GM12891 (cell line): ENCODE data around the gene SULT2B1.

Experiments
- POLR2A ChIP-seq: IDR thresholded peaks from 2 replicates; pipeline ENCODE4 v1.6.1; 2011; ENCODE audit warnings: low read depth, low read length, control low read depth
- POLR2AphosphoS5 ChIP-seq: IDR thresholded peaks from 2 replicates; pipeline ENCODE4 v1.6.1; 2011; ENCODE audit warnings: low read depth, low read length, control low read depth
- SPI1 ChIP-seq: IDR thresholded peaks from 2 replicates; pipeline ENCODE4 v1.6.1; 2011; ENCODE audit warnings: low read depth, low read length, control low read depth
- TAF1 ChIP-seq: IDR thresholded peaks from 2 replicates; pipeline ENCODE4 v1.6.1; 2011; ENCODE audit warnings: low read depth, low read length, control low read depth

DNA sequence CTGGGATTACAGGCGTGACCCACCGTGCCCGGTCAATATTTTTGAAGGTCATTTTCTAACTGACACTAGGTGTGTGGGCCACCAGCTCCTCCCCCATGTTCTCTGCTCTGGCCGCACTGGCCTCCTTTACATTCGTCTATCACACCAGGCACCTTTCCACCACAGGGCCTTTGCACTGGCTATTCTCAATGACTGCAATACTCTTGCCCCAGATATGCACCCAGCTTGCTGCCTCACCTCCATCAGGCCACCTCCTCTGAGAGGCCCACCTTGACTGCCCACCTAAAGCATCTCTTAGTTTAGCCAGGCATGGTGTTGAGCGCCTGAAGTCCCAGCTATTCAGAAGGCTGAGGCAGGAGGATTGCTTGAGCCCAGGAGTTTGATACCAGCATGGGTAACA, 10.2 kb upstream of the SULT2B1 start:
- TF ChIP-seq TAF1 (no peak), SPI1 (no peak), POLR2A (no peak), POLR2AphosphoS5 (no peak)
